Measurements from ENCODE around the gene HRC.
"Not testable (repeated sequence)": the region's sequence is repeated elsewhere in the genome, so short reads cannot be mapped to it uniquely, and the experiment has no call there.

HRC gene

GRCh38 chr19:49157445-49158224 is 2.4 kb upstream of the HRC start, which contains the start of gene TRPM4:
Gene TRPM4, plus strand, starts transcription at chr19:49157792. Its CDS starts 75 bp downstream, at chr19:49157867.
- peak; percentile 65 for DNase-seq

DNA sequence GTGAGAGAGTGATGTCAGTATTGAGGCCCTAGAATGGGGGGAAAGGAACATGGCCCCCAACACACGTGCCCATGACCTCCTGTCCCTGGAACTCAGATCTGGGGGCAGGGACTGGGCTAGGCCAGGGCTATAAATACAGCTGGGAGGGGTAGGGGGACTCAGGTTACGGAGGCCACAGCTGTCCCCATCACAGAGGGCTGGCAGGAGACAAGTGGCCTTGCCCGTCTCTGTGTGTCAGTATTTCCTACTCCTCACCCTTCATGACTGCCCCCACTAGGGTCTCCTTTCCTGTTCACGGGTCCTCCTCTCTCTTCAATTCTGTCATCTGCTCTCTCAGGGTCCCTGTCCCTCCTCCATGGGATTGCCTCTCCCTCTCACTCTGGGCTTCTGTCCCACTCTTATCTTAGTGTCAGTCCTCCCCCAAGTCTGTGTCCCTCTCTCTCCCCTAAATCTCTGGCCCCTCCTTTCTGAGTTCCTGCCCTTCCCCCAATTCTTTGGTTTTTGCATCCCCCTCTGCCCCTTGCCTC is 687 bp upstream of the HRC start:
- no peak for DNase-seq

- no peak for DNase-seq
Measured at GRCh38 chr19:49154279-49154678, 917 bp downstream of the HRC start.

DNA sequence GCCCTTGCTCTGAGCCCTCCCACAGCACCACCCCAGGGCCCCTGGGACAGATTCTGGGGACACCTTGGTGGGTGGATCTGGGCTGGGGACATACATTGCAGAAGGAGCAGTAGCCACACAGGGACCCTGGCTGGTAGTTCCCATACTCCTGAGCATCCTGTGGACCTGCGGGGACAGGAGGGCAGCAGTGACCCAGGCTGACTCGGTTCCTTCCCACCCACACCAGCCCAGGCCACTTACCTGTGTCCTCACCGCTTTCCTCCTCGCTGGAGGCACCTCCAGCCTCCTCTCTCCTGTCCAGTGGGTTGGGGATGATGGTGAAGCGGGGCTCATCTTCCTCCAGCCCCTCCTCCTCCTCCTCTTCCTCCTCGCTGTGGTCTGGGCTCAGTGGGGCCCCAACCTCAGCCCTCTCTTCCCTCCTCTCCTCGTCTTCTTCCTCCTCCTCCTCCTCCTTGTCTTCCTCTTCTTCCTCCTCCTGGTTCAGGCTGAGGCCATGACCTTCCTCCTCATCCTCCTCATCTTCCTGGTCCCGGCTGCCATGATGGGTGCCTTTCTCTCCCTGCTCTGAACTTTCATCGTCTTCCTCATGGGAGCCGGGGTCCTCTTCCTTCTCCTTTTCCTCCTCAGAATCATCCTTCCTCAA is 1.9 kb downstream of the HRC start:
- DNase-seq = no peak

- no peak for DNase-seq
Measured at GRCh38 chr19:49152119-49152550, 3.1 kb downstream of the HRC start.

DNA sequence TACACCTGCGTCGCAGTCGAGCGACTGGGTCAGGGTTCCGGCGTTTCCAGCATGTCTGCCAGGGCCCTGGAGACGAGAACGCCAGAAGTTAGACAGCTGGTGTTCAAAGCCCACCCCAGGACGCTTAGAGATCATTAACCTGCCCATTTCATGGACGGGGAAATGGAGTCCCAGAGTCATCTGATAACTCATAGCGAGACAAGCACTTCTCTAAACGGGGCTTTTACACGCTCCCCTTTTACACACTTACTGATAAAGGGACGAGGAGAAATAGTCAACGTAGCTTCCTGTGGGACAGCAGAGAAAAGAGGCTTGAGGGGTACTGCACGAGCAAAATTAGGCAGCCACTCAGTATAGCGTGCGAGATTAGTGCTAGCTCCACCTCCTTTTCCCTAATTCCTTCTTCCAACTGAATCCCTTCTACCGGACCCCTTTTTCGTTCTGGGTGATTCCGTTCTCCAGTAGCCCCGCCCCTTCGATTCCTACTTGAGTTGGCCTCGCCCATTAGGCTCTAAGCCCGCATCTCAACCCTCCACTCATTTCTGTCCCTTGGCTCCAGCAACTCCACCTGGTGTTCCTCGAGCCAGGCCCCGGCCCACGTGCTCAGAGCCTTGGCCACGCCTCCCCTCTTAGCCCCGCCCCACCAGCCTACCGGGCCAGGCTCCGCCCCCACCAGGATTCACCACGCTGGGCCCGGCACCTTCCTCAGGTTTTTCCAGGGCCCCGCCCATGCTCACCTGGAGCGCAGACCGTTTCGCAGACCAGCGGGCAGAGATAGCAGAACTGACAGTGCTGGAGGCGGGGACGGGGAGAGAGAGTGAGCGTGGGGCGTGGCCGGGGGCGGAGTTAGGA is 3.7 kb downstream of the HRC start:
- DNase-seq = peak; percentile 81

DNA sequence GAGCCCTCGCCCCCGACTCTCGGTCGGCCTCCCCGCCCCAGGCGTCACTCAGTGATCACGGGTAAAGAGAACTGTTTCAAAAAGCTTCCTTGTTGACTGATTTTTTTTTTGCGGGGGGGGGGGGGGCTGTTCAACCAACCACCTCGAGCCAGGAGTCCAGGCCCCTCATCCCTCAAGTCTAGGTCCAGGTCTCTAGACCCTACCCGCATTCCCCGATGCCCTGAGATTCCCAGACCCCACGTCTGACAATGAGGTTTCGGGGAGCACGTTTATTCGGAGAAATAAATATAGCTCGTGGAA is 4.3 kb downstream of the HRC start:
- DNase-seq = no peak

- DNase-seq = peak; percentile 63
Measured at GRCh38 chr19:49150106-49150943, 4.9 kb downstream of the HRC start.

DNA sequence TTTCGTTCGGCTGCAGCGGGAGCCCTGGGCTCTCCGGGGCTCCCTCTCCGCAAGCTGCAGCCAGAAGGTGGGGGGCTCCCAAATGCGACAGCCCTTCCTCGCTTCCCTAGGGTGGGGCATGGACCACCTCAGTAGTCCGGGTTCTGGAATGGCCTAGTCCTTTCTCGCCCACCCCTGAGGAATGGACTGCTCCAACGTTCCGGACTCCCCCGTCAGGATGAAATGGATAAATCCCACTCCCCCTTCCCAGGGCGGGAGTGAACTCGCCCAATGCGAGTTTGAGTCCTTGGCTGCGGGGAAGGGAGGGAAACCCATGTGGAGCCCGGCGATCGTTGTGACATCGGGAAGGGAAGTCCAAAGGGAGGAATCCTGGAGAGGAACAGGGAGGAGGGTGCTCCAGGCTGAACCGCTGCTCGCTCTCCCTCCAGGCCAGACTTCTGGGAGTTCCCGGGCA is 5.5 kb downstream of the HRC start:
- DNase-seq = peak; percentile 62

DNA sequence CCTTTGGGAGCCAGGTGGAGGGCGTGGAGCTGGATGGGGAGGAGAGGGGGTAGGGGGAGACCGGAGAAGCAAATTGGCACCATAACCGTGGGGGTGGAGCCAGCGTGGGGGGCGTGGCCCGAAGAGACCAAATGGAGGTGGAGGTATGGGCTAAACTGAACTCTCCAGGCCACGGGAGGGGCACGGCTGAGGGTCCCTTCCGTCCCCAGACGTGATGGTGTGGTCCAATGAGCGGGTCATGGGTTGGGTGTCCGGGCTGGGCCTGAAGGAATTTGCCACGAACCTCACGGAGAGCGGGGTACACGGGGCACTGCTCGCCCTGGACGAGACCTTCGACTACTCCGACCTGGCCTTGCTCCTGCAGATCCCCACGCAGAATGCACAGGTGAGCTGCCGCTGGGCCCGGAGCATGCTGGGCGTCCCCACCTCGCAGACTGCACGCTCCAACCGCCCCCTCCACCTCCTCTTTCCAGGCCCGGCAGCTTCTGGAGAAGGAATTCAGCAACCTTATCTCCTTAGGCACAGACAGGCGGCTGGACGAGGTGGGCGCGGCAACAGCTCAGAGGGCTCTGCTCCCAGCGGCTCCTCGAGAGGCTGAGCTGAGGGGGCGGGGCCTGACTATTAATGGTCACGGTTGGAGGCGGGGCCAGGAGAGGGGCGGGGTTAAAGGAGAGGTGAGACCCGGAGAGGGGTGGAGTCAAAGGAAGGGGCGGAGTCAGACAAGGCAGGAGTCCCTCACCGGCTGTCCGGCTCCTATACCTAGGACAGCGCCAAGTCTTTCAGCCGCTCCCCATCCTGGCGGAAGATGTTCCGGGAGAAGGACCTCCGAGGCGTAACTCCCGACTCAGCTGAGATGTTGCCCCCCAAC is 6.2 kb downstream of the HRC start:
- peak; percentile 87 for DNase-seq

DNA sequence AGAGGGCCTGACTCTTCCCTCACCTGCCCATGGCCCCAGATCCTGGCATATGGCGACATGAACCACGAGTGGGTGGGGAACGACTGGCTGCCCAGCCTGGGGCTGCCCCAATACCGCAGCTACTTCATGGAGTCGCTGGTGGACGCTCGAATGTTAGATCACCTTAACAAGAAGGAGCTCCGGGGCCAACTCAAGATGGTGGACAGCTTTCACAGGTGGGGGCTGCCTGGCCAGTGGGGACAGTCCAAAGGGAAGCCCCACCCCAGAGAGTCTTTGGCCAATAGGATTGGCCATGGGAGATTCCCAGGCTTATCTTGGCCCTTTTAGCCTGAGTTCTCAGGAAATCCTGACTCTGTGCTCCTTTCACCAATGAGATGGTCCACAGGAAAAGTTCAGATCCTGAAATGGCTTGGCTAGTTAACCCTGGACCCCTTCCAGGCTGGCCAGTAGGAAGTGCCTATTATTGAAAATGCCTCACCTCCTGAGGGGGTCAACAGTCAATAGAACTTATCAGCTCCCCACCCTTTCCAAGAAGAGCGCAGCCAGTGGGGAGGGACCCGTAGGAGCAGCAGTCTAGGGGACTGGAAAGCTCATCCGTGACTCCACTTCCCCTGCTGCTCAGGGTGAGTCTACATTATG is 7.0 kb downstream of the HRC start:
- DNase-seq = no peak

GRCh38 chr19:49146408-49146770 is 8.8 kb downstream of the HRC start:
- DNase-seq = not testable (repeated sequence)

- peak; percentile 45 for DNase-seq
Measured at GRCh38 chr19:49145573-49146407, 9.4 kb downstream of the HRC start.

- DNase-seq = peak; percentile 94
Measured at GRCh38 chr19:49142866-49143335, 12.3 kb downstream of the HRC start.

GRCh38 chr19:49141352-49141751 is 13.8 kb downstream of the HRC start:
- no peak for DNase-seq

DNA sequence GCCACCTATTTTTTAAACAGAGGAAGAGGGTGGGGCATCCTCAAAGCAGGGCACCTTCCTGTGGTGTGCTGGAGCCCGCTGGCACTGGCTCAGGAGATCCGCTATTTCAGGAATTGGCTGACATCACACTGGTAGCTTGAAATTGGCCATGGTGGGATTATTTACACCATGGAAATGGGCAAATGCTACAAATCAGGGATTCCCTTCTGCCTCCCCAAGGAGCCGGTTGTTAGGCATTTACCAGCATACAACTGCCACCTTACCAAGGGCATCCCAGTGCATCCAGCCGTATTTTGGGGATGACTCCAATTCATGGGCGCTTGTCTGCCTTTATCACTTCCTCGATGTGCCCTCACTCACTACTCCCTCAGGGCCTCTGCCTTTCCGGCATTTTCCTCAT is 14.2 kb downstream of the HRC start:
- no peak for DNase-seq

DNA sequence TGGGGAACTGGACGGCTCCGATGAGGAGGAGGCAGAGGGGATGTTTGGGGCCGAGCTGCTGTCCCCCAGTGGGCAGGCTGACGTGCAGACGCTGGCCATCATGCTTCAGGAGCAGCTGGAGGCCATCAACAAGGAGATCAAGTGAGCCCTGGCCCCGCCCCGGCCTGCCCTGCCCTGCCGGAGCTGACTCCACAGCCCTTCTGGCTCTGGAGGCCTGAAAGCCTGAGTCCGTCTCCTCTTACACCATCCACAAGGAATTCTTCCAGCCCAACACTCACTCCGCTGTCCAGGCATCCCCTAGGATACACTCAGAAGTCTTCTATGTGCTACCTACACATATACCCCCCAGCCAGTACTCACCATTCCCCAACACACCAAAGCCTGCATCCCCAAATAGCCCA is 18.4 kb downstream of the HRC start:
- no peak for DNase-seq

- DNase-seq = no peak
Measured at GRCh38 chr19:49135686-49136085, 19.5 kb downstream of the HRC start.

DNA sequence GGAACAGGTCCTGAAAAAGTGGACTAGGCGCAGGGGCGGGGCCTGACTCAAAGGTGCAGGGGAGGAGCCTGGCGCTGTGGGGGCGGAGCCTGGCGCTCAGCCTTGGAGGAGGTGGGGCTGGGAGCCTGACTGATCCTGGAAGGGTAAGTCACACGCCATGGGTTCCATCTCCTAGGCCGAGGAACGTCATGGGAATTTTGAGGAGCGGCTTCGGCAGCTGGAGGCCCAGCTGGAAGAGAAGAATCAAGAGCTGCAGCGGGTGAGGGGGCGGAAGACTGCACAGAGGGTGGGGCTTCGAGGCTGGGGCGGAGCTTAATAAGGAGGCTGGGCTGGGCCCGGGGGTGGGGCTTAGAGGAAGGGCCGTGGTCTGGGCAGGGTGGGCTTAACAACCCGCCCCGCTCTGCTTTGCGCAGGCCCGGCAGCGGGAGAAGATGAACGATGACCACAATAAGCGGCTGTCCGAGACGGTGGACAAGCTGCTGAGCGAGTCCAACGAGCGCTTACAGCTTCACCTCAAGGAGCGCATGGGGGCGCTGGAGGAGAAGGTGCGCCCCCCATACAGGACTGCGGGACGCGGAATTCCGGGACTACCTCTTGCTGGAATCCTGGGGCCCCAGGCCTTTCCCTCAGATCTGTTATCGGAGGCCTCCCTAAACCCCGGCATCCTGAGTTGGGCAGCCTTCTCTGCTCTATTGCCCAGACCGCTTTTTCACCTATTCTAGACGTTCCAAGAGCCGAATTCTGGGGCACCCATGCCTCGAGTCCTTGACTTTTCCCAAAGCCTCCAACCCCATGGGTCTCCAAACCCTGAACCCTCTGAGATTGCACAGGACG is 21.4 kb downstream of the HRC start:
- no peak for DNase-seq

All from NCI-H1048 (cell line).